ENCODE results near the gene COX8A.
A peak's percentile ranks its signal among the peaks of the same experiment; 100 is the strongest.
"Not testable (repeated sequence)": the region's sequence is repeated elsewhere in the genome, so short reads cannot be mapped to it uniquely, and the experiment has no call there.

The COX8A gene, protein sequence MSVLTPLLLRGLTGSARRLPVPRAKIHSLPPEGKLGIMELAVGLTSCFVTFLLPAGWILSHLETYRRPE

DNA sequence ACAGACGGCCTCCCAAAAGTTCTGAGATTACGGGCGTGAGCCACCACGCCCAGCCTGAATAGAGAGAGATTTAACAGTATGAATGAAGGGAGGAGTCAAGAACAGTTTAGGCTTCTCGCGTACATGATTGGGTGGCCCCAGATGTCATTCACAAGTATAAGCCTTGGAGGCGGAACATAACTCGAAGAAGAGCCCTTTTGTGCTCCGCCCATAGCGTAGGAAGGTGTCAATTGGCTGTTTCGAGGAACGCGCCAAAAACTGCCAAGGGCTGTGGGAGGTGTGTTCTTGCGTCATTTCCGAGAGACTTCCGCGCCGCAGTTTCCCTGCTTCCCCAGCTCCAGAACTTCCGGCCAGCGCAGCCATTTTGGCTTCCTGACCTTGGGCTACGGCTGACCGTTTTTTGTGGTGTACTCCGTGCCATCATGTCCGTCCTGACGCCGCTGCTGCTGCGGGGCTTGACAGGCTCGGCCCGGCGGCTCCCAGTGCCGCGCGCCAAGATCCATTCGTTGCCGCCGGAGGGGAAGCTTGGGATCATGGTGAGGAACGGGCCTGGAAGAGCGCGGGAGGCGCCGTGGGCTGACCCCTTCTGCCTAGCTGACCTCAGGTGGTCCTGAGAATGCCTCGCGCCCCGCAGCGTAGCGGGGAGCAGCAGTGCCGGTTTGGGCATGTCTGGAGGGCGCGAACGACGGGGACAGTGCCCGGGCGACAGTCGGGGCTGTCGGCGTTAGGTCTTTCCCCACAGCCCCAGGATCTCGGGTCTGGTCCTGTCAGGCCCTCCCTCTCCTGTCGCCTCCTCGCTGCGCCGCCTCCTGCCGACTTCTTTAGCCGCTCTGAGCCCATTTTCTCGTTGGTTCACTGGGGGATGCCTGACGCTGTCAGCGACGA lies at the start of gene COX8A:
COX8A (plus strand) TSS at position 362 of the 885 bp plus-strand sequence; CDS start at position 423, 61 bp downstream.
- DNase-seq (ENCODE audit: low spot score) = peak; percentile 100

- DNase-seq (ENCODE audit: low spot score) = no peak
Measured at GRCh38 chr11:63929616-63930015, 44.8 kb upstream of the COX8A start.

GRCh38 chr11:63931045-63931444 lies 43.4 kb upstream of the COX8A start:
- no peak for DNase-seq (ENCODE audit: low spot score)

- peak; percentile 55 for DNase-seq (ENCODE audit: low spot score)
Measured at GRCh38 chr11:63931876-63932275, 42.5 kb upstream of the COX8A start.

- DNase-seq (ENCODE audit: low spot score) = no peak
Measured at GRCh38 chr11:63933459-63933858, 41.0 kb upstream of the COX8A start.

DNA sequence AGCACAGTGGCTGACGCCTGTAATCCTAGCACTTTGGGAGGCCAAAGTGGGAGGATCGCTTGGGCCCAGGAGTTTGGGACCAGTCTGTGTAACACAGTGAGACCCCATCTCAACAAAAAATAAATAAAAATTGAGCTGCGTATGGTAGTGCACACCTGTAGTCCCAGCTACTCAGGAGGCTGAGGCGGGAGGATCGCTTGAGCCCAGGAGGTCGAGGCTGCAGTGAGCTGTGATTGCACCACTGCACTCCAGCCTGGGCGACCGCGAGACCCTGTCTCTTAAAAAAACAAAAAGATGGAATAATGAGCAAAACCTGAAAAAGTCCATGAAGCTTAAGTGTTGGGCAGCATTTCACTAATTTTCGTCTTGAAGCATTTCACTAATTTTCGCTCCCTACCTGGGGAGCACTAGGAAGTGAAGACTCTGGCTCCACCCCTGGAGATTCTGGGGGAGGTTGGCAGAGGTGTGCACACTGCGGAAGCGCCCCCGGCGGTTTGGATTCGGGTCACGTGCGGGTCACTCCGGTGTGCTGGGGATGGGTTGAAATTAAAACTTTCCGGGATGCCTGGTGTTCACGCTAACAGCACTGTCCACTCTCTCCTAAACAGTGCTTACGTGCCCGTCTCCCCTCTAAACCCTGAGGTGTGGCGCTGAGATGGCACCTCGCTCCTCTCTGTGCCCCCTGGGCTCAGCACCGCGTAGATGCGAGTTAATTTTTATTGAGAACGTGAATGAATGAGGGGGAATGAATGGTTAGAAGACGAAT lies 36.5 kb upstream of the COX8A start:
- no peak for DNase-seq (ENCODE audit: low spot score)

GRCh38 chr11:63938479-63939396 lies 35.7 kb upstream of the COX8A start, which contains the start of gene NAA40:
NAA40 (plus strand) TSS chr11:63939002; CDS start chr11:63939097, 95 bp downstream.
- peak; percentile 95 for DNase-seq (ENCODE audit: low spot score)

GRCh38 chr11:63939397-63939891 lies 35.0 kb upstream of the COX8A start:
- DNase-seq (ENCODE audit: low spot score) = peak; percentile 29

DNA sequence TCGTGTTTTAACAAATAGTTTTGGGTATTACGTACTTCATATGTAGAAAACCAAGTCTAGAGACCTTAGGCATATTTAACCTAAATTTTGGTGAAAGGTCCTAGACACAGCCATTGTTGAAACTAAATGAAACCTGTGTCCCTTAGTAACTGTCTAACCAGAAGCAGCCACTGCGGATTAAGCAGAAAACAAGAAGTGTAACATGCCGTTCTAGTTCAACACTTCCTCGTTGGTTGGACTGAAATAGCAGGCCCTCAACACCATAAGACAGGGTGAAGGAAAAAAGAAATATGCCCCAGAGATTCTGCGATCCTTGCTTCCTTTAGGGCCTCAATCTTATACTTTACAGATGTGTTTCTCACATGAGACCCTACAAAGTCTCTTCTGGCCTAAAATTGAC lies 33.6 kb upstream of the COX8A start:
- DNase-seq (ENCODE audit: low spot score) = no peak

- DNase-seq (ENCODE audit: low spot score) = no peak
Measured at GRCh38 chr11:63941901-63942300, 32.5 kb upstream of the COX8A start.

DNA sequence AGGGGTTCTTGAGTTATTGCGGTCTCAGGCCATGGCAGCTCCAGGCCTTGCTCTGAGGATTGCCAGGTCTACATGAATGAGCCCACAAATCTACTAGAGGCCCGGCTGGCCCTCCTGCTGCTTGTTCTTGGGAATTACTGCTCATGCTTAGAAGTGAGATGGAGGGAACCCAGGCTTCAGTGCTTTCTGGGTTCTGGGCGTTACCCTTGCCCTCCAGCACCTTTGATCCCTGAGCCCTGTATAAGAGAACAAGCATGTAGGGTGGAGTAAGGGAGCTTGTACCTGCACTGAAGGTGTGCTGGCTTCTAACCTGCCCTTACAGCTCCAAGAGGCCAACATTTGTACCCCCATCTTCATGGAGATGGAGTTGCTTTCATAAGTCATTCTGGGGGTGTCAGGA lies 31.6 kb upstream of the COX8A start:
- no peak for DNase-seq (ENCODE audit: low spot score)

DNA sequence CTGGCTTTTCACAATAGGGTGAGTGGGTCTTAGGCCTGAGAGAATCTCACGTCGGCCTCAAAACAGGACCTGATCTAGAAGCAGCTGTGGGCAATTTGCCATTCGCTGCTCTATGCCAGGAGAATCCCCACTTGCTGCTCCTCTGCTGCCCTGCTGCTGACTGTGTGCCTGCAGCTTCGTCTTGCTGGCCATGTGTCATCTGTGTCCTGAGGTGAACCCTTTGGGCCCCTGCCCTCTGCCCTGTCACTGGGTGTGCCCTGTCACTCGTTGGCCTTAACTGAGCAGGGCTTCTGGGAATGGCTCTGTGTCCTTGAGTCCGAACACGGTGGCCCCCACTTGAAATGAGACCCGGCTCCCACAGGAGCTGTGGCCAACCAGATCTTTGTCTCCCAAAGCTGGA lies 29.4 kb upstream of the COX8A start:
- peak; percentile 61 for DNase-seq (ENCODE audit: low spot score)

DNA sequence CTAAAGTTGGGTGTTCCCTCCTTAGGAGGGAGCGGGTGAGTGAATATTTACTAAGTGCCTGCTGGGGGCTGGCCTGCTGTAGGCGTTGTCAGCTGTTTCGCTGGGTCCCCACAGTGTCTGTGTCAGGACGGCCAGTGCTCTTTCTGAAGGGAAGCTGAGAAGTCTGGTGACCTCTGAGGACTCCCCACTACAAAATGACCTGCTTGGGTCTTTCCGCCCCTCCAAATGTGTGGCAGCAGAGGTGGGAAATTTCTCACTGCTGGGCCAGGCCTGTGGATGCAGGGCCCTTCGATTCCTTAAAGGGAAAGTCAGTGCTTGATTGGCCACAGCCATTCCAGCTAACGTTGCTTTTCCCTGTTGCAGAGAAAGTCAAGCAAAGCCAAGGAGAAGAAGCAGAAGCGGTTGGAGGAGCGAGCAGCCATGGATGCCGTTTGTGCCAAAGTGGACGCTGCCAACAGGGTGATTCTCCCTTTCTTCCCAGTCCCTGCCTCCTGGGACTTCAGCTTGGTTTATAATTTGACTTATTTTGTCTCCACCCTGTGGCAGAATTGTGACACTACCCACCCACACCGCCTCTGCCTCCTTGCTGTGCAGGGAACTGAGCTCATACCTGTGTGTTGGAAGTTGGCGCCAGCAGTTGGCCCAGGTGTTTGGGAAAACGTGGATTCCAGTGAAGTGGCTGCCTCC lies 28.8 kb upstream of the COX8A start:
- peak; percentile 86 for DNase-seq (ENCODE audit: low spot score)

GRCh38 chr11:63951779-63952536 lies 22.5 kb upstream of the COX8A start:
- no peak for DNase-seq (ENCODE audit: low spot score)

GRCh38 chr11:63952570-63952969 lies 21.9 kb upstream of the COX8A start:
- DNase-seq (ENCODE audit: low spot score) = no peak

DNA sequence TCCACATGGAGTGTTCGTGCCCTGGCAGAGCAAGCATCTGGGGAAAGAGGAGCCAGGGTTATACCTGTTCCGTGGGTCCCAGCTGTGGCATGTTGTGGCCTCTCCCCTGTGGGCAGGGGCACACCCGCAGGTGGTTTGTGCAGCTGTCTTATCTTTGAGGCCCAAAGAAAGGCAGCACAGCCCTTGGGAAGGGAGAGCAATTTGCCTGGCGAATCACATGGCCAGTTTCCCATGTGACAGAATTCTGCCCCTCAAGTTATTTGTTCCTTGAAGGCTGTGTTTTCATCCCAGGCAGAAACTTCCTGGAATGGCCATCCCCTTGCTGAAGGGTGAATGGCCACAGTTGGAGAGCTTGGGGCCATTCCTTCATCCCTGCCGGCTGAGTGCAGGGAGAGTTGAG lies 16.4 kb upstream of the COX8A start:
- DNase-seq (ENCODE audit: low spot score) = no peak

GRCh38 chr11:63961608-63962412 lies 12.6 kb upstream of the COX8A start:
- no peak for DNase-seq (ENCODE audit: low spot score)

DNA sequence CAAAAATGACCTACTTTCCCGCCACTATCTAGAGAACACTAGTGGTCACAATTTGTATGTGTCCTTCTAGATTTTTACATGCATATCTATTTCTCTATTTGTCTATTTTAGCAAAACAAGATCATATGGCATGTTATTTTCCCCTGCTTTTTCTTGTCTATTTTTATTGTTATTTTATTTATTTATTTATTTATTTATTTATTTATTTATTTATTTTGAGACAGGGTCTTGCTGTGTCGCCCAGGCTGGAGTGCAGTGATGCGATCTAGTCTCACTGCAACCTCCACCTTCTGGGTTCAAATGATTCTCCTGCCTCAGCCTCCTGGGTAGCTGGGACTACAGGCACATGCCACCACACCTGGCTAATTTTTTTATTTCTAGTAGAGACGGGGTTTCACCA lies 10.5 kb upstream of the COX8A start:
- not testable (repeated sequence) for DNase-seq (ENCODE audit: low spot score)

GRCh38 chr11:63966444-63966843 lies 8.0 kb upstream of the COX8A start:
- DNase-seq (ENCODE audit: low spot score) = no peak
